ENCODE measurements around the gene KSR1.
A peak's percentile ranks its signal among the peaks of the same experiment; 100 is the strongest.
"Not testable (repeated sequence)": the region's sequence is repeated elsewhere in the genome, so short reads cannot be mapped to it uniquely, and the experiment has no call there.

The KSR1 gene

DNA sequence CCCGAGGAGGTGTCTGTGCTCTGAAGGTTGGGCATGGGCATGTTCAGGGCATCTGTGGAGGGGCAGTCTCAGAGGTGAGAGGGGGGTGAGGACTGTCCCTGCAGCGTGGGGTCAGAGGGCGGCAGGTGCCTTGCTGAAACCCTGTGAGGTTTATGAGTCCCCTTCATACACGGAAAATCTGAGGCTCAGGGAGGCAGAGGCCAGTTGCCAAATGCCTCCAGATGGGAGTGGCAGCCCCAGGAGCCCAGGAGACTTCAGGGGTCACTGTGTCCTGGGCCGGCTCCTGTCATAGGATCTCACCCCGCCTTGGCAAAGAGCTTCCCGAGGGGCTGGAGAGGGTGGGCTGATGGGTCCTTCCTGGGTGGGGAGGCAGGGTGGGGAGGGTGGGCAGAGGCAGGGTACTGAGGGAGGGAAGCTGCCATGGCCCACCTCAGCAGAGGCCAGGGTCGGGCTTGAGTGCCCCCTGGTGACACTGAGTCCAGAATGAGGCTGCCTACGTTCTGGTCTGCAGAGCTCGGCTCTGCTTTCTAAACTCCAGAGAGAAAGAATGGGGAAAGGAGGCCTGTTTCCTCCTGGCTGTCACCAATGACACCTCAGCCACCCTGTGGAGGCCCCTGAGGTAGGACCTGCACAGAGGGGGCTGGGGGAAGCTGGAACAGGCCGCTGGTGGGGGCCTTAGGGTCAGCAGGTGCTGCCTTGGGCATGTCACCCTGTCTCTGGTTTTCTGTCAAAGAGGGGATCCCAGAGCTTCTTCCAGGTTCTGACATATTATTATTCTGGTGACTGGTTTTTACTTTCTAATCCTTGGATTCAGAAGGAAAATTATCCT, 175.9 kb downstream of the KSR1 start:
- no peak for TF ChIP-seq ZNF274 (IDR thresholded peaks at IDR 0.05; ENCODE audit: low read depth, low read length)
- peak overlapping the region; percentile 95 for H3K4me3 ChIP-seq (ENCODE audit: low read length)

DNA sequence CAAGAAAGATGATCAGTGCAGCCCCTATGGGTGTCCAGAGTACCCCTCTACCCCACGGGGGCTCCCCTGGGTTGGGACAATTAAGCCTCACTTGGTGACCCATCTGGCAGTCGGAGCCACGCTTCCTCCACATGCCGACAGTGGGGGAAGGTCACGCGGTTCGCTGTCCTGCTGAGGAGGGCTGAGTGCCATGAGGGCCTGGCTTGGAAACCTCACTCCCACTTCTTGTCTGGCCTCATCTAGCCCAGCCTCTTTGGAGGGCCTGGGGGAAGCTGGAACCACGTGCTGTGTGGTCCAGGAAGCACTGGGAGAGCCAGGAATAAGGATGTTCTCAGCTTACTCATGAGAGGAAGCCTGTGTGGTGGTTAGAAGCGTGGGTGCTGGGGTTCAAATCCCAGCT, 176.5 kb downstream of the KSR1 start:
- peak overlapping the region; percentile 95; the same call in 1 of the 2 replicates for H3K4me3 ChIP-seq (ENCODE audit: low read length)

DNA sequence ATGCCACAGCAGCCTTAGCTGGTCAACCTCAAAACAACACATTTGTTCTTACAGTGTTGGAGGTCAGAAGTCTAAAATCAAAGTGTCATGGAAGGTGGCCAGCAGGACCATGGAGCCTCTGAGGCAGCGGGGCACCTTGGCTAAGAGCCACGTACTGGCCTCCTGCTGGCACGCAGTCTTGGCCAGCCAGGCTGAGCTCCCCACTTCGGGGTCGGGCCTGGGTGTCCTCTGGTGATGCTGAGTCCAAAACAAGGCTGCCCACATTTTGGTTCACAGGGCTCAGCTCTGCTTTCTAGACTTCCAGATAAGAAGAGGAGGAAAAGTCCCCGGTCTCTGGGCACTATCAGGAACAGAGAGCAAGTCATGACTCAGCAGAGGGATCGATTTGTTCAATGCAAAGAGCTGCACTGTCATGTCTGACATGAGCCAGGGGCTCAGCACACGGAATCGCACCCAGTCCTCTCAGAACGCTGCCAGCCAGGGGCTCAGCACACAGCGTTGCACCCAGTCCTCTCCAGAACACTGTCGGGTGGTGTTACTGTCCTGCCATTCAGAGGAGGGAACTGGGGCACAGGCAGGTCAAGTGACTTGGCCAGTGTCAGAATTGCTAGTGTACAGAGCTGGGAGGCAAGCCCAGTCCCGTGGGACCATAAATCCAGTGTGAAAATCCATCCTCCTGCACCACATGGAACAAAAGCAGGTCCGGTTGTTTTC, 177.2 kb downstream of the KSR1 start:
- H3K4me3 ChIP-seq (ENCODE audit: low read length), result no peak overlapping the region; the same call in 1 of the 2 replicates
- no peak for TF ChIP-seq ZNF274 (IDR thresholded peaks at IDR 0.05; ENCODE audit: low read depth, low read length)

DNA sequence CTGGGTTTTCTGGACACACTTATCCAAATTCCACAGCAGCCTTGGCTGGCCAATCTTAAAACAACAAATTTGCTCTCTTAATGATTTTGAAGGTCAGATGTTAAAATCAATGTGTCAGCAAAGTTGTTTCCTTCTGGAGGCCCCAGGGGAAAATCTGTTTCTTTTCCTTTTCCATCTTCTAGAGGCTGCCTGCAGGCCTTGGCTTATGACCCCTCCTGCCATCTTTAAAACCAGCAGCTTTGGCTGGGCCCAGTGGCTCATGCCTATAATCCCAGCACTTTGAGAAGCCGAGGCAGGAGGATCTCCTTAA, 177.7 kb downstream of the KSR1 start:
- H3K4me3 ChIP-seq (ENCODE audit: low read length), result no peak overlapping the region
- TF ChIP-seq ZNF274 (IDR thresholded peaks at IDR 0.05; ENCODE audit: low read depth, low read length), result no peak

DNA sequence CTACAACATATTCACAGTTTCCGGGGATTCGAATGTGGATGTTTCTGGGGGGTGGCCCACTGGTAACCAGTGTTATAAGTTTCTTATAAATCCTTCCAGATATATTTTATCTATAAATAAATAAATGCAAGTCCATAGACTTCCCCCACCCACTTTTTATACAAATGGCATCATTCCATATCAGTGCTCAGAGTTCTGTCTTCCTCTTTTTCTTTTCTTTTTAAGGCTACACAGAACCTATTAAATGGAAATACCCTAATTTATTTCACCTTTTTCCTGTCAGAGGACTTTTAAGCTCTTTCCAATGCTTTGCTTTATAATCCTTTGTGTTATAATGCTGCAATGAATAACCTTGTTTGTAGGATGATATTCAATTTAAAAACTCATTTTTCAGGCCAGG, 178.5 kb downstream of the KSR1 start:
- no peak for TF ChIP-seq ZNF274 (IDR thresholded peaks at IDR 0.05; ENCODE audit: low read depth, low read length)

DNA sequence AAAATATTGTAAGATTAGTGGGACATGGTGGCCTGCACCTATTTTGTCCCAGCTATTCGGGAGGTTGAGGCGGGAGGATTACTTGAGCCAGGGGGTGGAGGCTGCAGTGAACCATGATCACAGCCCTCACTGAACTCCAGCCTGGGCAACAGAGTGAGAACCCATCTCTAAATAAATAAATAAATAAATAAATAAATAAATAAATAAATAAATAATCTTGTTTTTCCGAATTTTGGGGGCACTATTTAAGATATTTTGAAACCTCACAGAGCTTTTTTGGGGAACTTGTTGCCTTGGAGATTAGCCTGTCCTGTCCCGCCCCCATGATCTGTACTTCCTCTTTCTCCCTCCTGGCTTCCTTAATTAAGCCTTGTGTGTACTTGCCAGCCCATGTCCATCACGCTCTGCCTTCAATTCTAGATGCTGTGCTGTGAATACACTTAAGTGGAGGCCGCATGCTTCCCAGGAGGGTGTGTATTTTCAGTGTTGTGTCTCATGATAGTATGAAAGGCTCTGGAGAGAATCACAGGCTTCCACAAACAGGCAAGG, 179.1 kb downstream of the KSR1 start:
- no peak overlapping the region for H3K4me3 ChIP-seq (ENCODE audit: low read length)
- no peak for TF ChIP-seq ZNF274 (IDR thresholded peaks at IDR 0.05; ENCODE audit: low read depth, low read length)

More for the DNA sequence above, 178.5 kb downstream of the KSR1 start:
- no peak overlapping the region for H3K4me3 ChIP-seq (ENCODE audit: low read length)

DNA sequence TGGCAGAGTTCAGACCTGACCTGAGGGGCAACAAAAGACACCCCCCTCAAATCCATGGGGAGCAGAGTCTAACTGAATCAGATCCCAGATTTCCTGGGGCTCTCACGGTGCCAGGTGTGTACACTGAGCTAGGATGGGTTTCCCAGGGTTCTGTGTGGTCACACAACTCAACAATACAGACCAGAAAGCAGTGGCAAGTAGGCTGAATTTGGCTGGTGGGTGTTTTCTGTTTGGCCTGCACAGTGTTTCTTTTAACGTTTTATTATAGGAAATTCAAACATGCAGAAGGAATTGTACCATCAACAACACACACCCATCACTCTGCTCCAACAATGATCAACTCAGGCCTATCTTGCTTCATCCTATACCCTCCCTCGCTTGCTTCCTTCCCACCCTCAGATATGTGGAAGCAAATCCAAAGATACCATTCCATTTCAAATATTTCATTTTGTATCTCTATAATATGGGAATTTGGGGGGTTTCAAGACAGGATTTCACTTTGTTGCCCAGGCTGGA, 179.8 kb downstream of the KSR1 start:
- H3K4me3 ChIP-seq (ENCODE audit: low read length), result not testable (repeated sequence)

DNA sequence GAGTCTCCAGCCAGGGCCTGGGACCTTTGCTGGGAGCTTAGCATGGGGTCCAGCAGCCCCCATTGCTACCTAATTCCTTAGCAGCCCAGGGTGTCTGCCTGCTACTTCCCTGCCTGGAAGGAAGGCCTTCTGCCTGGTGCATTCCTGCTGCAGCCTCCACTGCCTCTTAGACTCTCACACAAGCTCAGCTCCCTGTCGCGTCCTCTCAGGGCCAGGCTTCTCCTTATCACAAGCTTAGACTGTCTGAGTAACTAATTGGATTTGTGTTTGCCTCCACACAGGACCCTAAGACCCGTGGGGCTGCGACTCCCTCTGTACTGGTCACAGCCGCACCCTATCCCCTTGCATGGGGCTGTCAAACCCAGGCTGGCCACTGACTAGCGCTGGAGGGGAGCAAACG, 181.6 kb downstream of the KSR1 start:
- H3K4me3 ChIP-seq (ENCODE audit: low read length), result not testable (repeated sequence)

DNA sequence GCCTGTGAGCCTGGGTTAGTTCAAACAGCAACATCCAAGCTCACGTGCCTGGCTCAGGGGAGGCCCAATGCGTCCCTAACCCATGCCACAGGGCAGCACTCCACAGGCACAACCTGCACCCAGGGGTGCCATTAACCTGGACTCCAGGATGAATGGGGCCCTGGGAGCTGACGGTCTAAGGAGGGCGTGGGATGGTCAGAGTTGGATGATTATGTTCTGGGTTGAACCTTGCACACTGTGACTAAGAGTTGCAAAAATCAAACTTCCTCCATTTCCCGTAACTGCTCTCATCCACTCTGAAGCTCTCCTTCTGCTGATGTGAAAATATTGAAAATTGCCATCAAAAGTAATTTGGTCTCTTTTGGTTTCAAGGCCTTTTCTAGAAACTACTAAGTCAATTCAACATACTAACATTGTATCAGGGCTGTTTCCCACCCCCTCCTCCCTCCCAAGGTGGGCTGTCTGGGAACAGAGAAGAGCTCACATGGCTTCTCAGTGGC, 182.2 kb downstream of the KSR1 start:
- not testable (repeated sequence) for H3K4me3 ChIP-seq (ENCODE audit: low read length)

DNA sequence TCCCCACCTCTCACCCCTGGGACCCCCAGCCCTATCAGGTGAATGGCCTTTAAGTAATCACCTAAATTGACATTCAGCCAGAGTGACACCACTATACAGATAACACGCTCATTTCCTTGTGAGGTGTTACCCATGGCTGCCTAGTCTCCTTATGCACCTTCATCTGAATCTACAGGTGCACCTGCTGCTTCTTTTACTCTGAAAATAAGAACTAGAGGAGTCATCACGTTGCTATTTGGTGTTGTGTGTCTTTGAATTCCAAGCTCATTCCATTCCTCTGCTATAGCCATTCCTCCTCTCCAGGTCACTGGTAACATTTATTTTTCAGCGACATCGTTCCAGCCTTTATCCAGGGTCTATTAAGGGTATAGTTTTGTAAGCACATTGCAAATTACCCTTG, 184.5 kb downstream of the KSR1 start:
- no peak overlapping the region for H3K4me3 ChIP-seq (ENCODE audit: low read length)
- no peak for TF ChIP-seq ZNF274 (IDR thresholded peaks at IDR 0.05; ENCODE audit: low read depth, low read length)

DNA sequence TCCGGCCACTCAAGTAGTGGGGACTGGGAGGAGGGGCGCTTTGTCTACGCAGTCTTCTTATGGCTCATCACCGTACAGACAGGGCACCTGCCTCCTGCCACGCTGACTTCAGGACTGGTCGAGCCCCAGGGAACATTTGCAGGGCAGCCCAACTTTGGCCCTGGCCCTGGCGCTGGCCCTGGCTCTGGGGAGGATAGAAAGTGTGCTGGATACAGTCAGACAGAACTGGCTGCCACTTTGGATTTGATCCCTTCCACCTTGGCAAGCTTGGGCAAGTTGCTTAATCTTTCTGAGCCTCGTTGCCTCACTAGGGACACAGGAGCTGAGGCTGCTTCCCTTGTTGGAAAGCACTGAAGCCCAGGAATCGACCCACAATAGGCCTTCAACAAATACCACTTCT, 188.3 kb downstream of the KSR1 start:
- H3K4me3 ChIP-seq (ENCODE audit: low read length), result no peak overlapping the region
- no peak for TF ChIP-seq ZNF274 (IDR thresholded peaks at IDR 0.05; ENCODE audit: low read depth, low read length)

DNA sequence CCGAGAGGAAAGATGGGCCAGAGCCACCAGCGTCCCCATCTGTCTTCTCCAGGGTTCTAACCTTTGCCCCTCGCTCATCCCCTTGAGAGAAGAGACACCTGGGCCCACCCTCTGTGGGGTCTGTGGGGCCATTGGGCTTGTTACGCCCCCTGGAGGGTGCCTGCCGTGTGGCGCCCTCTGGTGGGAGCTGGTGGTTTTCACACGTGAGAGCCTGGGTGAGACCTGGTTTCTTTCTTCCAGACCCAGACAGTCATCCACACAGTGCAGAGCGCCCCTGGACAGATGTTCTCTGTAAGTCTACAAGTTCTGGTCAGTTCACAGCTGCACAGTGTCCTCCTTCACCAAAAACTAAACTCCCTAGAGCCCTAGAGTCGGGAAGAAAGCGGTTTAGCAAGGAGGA, 189.4 kb downstream of the KSR1 start:
- not testable (repeated sequence) for H3K4me3 ChIP-seq (ENCODE audit: low read length)

DNA sequence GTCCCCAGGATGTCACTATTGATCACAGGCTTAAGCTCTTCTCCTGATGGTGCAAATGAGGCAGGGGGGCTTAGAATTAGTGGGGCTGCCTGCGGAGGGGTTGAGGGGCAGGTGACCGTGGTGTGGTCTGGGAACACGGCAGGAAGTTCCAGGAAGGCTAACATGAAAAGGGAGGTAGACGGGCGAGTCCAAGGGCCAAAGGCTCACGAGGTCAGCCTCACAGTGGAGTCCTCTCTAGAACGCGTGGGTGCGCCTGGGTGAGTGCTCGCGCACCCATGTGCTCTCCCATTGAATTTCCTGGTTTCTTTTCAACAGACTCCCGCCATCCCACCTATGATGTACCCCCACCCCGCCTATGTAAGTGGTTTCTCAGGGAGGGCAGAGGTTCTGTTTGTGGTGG, 190.0 kb downstream of the KSR1 start:
- no peak for TF ChIP-seq ZNF274 (IDR thresholded peaks at IDR 0.05; ENCODE audit: low read depth, low read length)
- no peak overlapping the region for H3K4me3 ChIP-seq (ENCODE audit: low read length)

DNA sequence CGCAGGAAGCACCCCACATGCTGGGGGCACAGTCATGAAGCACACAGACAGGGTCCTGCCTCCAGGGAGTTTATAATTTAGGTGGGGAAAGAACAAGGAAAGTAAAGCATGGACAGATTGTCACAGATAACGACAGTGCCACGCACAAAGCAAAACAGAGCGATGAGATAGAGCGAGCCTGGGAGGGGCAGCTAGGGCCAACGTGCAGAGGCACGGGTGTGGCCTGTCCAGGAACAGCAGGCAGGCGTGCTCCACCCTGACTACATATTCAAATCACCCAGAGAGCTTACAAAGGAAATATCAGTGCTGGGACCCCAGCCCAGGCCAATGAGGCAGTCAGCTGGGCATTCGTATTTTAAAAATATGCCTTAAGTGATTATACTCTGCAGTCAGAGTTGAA, 191.5 kb downstream of the KSR1 start:
- no peak for TF ChIP-seq ZNF274 (IDR thresholded peaks at IDR 0.05; ENCODE audit: low read depth, low read length)
- no peak overlapping the region for H3K4me3 ChIP-seq (ENCODE audit: low read length)

DNA sequence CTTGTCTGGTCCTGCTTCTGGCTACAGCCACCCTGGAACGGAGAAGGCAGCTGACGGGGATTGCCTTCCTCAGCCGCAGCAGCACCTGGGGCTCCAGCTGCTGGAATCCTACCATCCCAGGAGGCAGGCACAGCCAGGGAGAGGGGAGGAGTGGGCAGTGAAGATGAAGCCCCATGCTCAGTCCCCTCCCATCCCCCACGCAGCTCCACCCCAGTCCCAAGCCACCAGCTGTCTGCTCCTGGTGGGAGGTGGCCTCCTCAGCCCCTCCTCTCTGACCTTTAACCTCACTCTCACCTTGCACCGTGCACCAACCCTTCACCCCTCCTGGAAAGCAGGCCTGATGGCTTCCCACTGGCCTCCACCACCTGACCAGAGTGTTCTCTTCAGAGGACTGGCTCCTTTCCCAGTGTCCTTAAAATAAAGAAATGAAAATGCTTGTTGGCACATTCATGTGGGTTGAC, 192.9 kb downstream of the KSR1 start:
- H3K4me3 ChIP-seq (ENCODE audit: low read length), result not testable (repeated sequence)
